ENCODE measurements around the gene FOXD4L5. TPM values are rescaled to one million over a fixed set of nuclear protein-coding genes. Genes with fewer than 3 reads are reported as not detected.

Gene FOXD4L5
- total RNA-seq (2022; extraction: Qiagen RNA extraction), result 0.03 to 0.07 TPM (median 0.04 TPM) in 3 of 5 replicates, not detected in the others

DNA sequence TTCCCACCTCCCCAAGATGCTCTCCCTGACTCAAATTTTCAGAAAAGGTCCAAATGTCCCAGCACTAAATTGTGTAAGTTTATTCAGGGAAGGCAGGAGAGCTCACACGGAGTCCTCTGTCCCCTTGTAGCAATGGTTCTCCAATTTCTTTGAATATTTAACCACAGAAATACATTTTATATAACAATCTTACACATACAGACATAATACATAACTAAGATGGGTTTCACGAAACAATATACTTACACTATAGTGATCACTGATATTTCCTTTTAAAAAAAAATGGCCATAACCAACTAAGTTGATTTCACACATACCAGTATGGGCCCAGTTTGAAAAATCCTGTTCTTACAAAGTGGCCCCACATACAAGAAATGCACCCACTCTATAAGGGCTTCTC is at the start of gene FOXD4L5:
Gene FOXD4L5 (minus strand): TSS at position 101 of the 400 bp plus-strand sequence. CDS start 832 bp downstream, outside the sequence.

